K562 (cell line): ENCODE measurements around the gene CCL20. TPM values are rescaled to one million over a fixed set of nuclear protein-coding genes. Genes with fewer than 3 reads are reported as not detected.

Source experiments
- ATAC-seq: fragments of 200-7000 bp; cut with Tn5 transposase; 3 replicates; pipeline ENCODE4 v1.9.1; 2020; ENCODE audit warnings: moderate library complexity
- BruUV-seq: library from RNA; stranded (reverse); fragments of 400-500 nt; replicated peaks from 2 replicates; lab custom pipeline; 2021; lab: Mats Ljungman, UMichigan
- CTCF ChIA-PET: fragments of 300-600 bp; formaldehyde crosslinking; extraction: SDS; loops from one replicate; lab custom pipeline; 2021; ENCODE audit warnings: low intra/inter-chr PET ratio; lab: Yijun Ruan, JAX
- POLR2A ChIA-PET: fragments of 300-600, 350-650 bp; sonication (Branson Sonifier 250); formaldehyde crosslinking; extraction: SDS; loops from one replicate; lab custom pipeline; 2021; ENCODE audit warnings: antibody characterized with exemption, inconsistent platforms; lab: Yijun Ruan, JAX
- DNase-seq, 4 experiments: peaks; one replicate each; pipeline versions ENCODE4 v3.0.0 to v3.0.0-alpha.2; 2011 to 2018; ENCODE audit warnings: low spot score in 3 of 4, mixed read lengths in 3 of 4; ENCODE audit errors: extremely low read depth in 1 of 4
- FAIRE-seq: peaks from 2 replicates; lab custom pipeline; 2011; peaks lifted over from hg19 to GRCh38; lab: Jason Lieb, UNC
- H2AFZ ChIP-seq: 2 replicates; pipeline ENCODE4 v1.6.0; 2011; ENCODE audit warnings: low read depth, low read length, control low read depth, inconsistent platforms
- H3K27ac ChIP-seq: fragments of 200-600 bp; 3 replicates; pipeline ENCODE4 v1.8.0; 2011; ENCODE audit warnings: low read depth, mild to moderate bottlenecking, control low read depth, inconsistent platforms, low read length, moderate library complexity, mixed read lengths; ENCODE audit errors: extremely low read depth
- H3K27me3 ChIP-seq, 2 experiments: fragments of 300-600 bp in 1 of 2; 2 replicates in 1 of 2; 3 replicates in 1 of 2; pipeline versions ENCODE4 v1.6.0 to v1.8.0; 2011; ENCODE audit warnings: inconsistent platforms in 2 of 2, low read length in 2 of 2, mild to moderate bottlenecking in 1 of 2, mixed read lengths in 1 of 2, moderate library complexity in 1 of 2; ENCODE audit not compliant: control insufficient read depth in 2 of 2, insufficient read depth in 2 of 2
- H3K36me3 ChIP-seq: fragments of 300-600 bp; 3 replicates; pipeline ENCODE4 v1.8.0; 2011; ENCODE audit warnings: mild to moderate bottlenecking, low read length, inconsistent platforms; ENCODE audit not compliant: control insufficient read depth, insufficient read depth
- H3K4me1 ChIP-seq, 2 experiments: fragments of 200-600 bp in 1 of 2; replicated peaks in 1 of 2; 2 replicates in 1 of 2; 3 replicates in 1 of 2; pipeline versions ENCODE4 v1.5.1 to v1.8.0; 2011; ENCODE audit warnings: inconsistent platforms in 2 of 2, low read length in 2 of 2, mild to moderate bottlenecking in 1 of 2, mixed read lengths in 1 of 2, moderate library complexity in 1 of 2; ENCODE audit not compliant: control insufficient read depth in 2 of 2, insufficient read depth in 2 of 2
- H3K4me2 ChIP-seq: 2 replicates; pipeline ENCODE4 v1.6.1; 2011; ENCODE audit warnings: low read length, control low read depth, inconsistent platforms, mixed read lengths; ENCODE audit not compliant: insufficient read depth
- H3K4me3 ChIP-seq: fragments of 200-600 bp; sonication (generic), shearing (Covaris generic); 2 replicates; pipeline ENCODE4 v1.5.1; 2016; ENCODE audit warnings: control low read depth, inconsistent platforms
- H3K79me2 ChIP-seq: fragments of 200-600 bp; 3 replicates; pipeline ENCODE4 v1.8.0; 2011; ENCODE audit warnings: low read length, inconsistent platforms; ENCODE audit not compliant: control insufficient read depth, insufficient read depth
- H3K9ac ChIP-seq, 2 experiments: 2 replicates each; pipeline versions ENCODE4 v1.6.0 to v1.6.1; 2011; ENCODE audit warnings: low read depth in 2 of 2, low read length in 2 of 2, control low read depth in 1 of 2, inconsistent platforms in 1 of 2, mild to moderate bottlenecking in 1 of 2, mixed read lengths in 1 of 2; ENCODE audit not compliant: insufficient read depth in 1 of 2
- H3K9me1 ChIP-seq: one replicate; pipeline ENCODE4 v1.6.0; 2011; ENCODE audit warnings: inconsistent platforms, mild to moderate bottlenecking, low read length, moderate library complexity; ENCODE audit not compliant: control insufficient read depth, insufficient read depth
- H3K9me3 ChIP-seq: replicated peaks from 2 replicates; pipeline ENCODE4 v1.5.1; 2011; ENCODE audit warnings: low read depth, low read length, inconsistent platforms; ENCODE audit not compliant: control insufficient read depth, insufficient read depth
- H4K20me1 ChIP-seq: replicated peaks from 2 replicates; pipeline ENCODE4 v1.6.1; 2011; ENCODE audit warnings: low read length, inconsistent platforms, mixed read lengths; ENCODE audit not compliant: control insufficient read depth, insufficient read depth
- ATF7 ChIP-seq: fragments of 450-650 bp; IDR thresholded peaks from 2 replicates; pipeline ENCODE4 v1.7.1; 2014; ENCODE audit warnings: mild to moderate bottlenecking, moderate library complexity
- CBFB ChIP-seq: sonication (generic); formaldehyde crosslinking; IDR thresholded peaks from 2 replicates; pipeline ENCODE4 v1.4.0; 2020; ENCODE audit warnings: mild to moderate bottlenecking, missing genetic modification reagents
- DDX20 ChIP-seq: fragments of 450-650 bp; IDR thresholded peaks from 2 replicates; pipeline ENCODE4 v1.6.1; 2016; ENCODE audit warnings: missing genetic modification characterization, low read depth, mild to moderate bottlenecking, missing compliant biosample characterization, moderate library complexity
- DIDO1 ChIP-seq: fragments of 450-650 bp; IDR thresholded peaks from 2 replicates; pipeline ENCODE4 v1.6.1; 2016; ENCODE audit warnings: low read depth, missing biosample characterization, missing genetic modification characterization
- E4F1 ChIP-seq: fragments of 250-450 bp; sonication (Bioruptor Pico); IDR thresholded peaks from 2 replicates; pipeline ENCODE4 v1.5.0; 2021; ENCODE audit warnings: mild to moderate bottlenecking, borderline replicate concordance
- GTF2F1 ChIP-seq: IDR thresholded peaks from 2 replicates; pipeline ENCODE4 v1.6.1; 2011; ENCODE audit warnings: low read depth, low read length, improper control_type of control experiment
- HIVEP1 ChIP-seq: fragments of 250-450 bp; sonication (Bioruptor Pico); IDR thresholded peaks from 2 replicates; pipeline ENCODE4 v1.4.0; 2020; ENCODE audit warnings: mild to moderate bottlenecking
- ILF3 ChIP-seq: fragments of 450-650 bp; IDR thresholded peaks from 2 replicates; pipeline ENCODE4 v1.6.1; 2018; ENCODE audit warnings: antibody characterized with exemption, mild to moderate bottlenecking, moderate library complexity, borderline replicate concordance
- MNT ChIP-seq, 2 experiments: fragments of 450-650 bp; conservative IDR thresholded peaks; 2 replicates each; pipeline ENCODE4 v1.6.1; 2017; ENCODE audit warnings: mild to moderate bottlenecking in 2 of 2, moderate library complexity in 2 of 2
- MYC ChIP-seq, 2 experiments: fragments of 250-450 bp in 1 of 2; sonication (Bioruptor Pico) in 1 of 2; IDR thresholded peaks; 2 replicates each; pipeline versions ENCODE4 v1.5.1 to v1.6.1; 2012 to 2021; ENCODE audit warnings: low read depth in 2 of 2, borderline replicate concordance in 1 of 2, improper control_type of control experiment in 1 of 2, low read length in 1 of 2, mild to moderate bottlenecking in 1 of 2, moderate library complexity in 1 of 2
- NBN ChIP-seq: fragments of 450-650 bp; IDR thresholded peaks from 2 replicates; pipeline ENCODE4 v1.6.1; 2016; ENCODE audit warnings: low read depth, mild to moderate bottlenecking
- PATZ1 ChIP-seq: fragments of 250-450 bp; sonication (Bioruptor Pico); IDR thresholded peaks from 2 replicates; pipeline ENCODE4 v1.5.0; 2020; ENCODE audit warnings: mild to moderate bottlenecking, borderline replicate concordance
- PHF20 ChIP-seq: fragments of 450-650 bp; IDR thresholded peaks from 2 replicates; pipeline ENCODE4 v1.6.1; 2018; ENCODE audit not compliant: partially characterized antibody
- POLR2A ChIP-seq: fragments of 450-650 bp; conservative IDR thresholded peaks from 2 replicates; pipeline ENCODE4 v1.6.1; 2016
- PRMT5 ChIP-seq: sonication (generic); formaldehyde crosslinking; IDR thresholded peaks from 2 replicates; pipeline ENCODE4 v1.5.0; 2020; ENCODE audit warnings: missing genetic modification reagents
- SRSF1 ChIP-seq: fragments of 200-400 bp; formaldehyde crosslinking; IDR thresholded peaks from 2 replicates; pipeline ENCODE4 v1.6.1; 2017; ENCODE audit warnings: mild to moderate bottlenecking, low read depth, low read length, moderate library complexity
- WGBS: fragments of 100-300 bp; shearing (Covaris generic); methylation state at CpG from one replicate; pipeline ENCODE4 v1.1.6; 2016; ENCODE audit warnings: low coverage, mixed read lengths; ENCODE audit not compliant: insufficient coverage; ENCODE audit errors: missing lambda C conversion rate; 5-methylcytosine and 5-hydroxymethylcytosine counted together
- in situ Hi-C: fragments of 300-500 bp; cut with MboI; formaldehyde crosslinking; loops from 4 replicates; pipeline ENCODE4 v1.15.0; 2018; ENCODE audit warnings: inconsistent platforms, mixed read lengths
- intact Hi-C: fragments of 100-400 bp; cut with micrococcal nuclease; formaldehyde crosslinking; loops from 2 replicates; pipeline ENCODE4 v1.14.2; 2022
- polyA plus RNA-seq, 8 experiments: library from polyadenylated mRNA; depleted of rRNA in 4 of 8; stranded (reverse) in 5 of 8; unstranded in 3 of 8; fragments of >200 nt; fragmentation: Nextera tagmentation in 2 of 8; fragmentation: Illumina TruSeq in 1 of 8; extraction: Ambion mirVana in 2 of 8; extraction: Trizol in 1 of 8; gene quantifications; 2 replicates each; pipeline versions ENCODE4 v1.2.1 to v1.2.3, GENCODE V29; 2011 to 2014; ENCODE audit warnings: inconsistent platforms in 1 of 8, missing spikeins in 1 of 8
- total RNA-seq, 7 experiments: library from RNA; depleted of rRNA in 6 of 7; stranded (reverse); fragments of >200 nt in 6 of 7; fragmentation: Illumina TruSeq in 2 of 7; extraction: Trizol in 2 of 7; gene quantifications; 2 replicates each; pipeline versions ENCODE4 v1.2.1 to v1.2.3, GENCODE V29; 2011 to 2021; ENCODE audit warnings: low replicate concordance in 1 of 7

CCL20 gene
- total and polyA plus RNA-seq, 9 of the 15 experiments (the other 6 are each of a cell fraction or from before 2014, with no cell fraction given), result 0.29 TPM; not detected in 8

GRCh38 chr2:227826019-227826521 lies 12.4 kb downstream of the CCL20 start (continued):
- no peak for TF ChIP-seq E4F1 (CRISPR knock-in tag)
- TF ChIP-seq, all 486 proteins: peak for 0

GRCh38 chr2:227826563-227826962 lies 12.9 kb downstream of the CCL20 start:
- Histone ChIP-seq H3K4me2 (no peak overlapping the region), H4K20me1 (no peaks in the 10 kb centered on the region), H2AFZ (no peak overlapping the region), H3K9me1 (no peaks in the 10 kb centered on the region), H3K4me1 (no peaks in the 10 kb centered on the region), H3K4me3 (no peak overlapping the region), H3K27me3 (no peaks in the 10 kb centered on the region), H3K79me2 (no peaks in the 10 kb centered on the region), H3K9ac (no peak overlapping the region), H3K9me3 (no peaks in the 10 kb centered on the region), H3K36me3 (no peaks in the 10 kb centered on the region), H3K27ac (no peak overlapping the region)
- intact Hi-C loops, result no loop called here
- CTCF ChIA-PET, result no interaction called here
- 0% methylated on average over 2 of the region's 2 CpGs for WGBS
- no peak for FAIRE-seq
- no peak for DNase-seq
- TF ChIP-seq MNT (conservative IDR thresholded peaks at IDR 0.05) (no peak), ILF3 (no peak), DDX20 (no peak), SRSF1 (no peak), DIDO1 (tag) (no peak), NBN (no peak), MYC (IDR thresholded peaks at IDR 0.05; ENCODE audit: low read depth, low read length) (no peak), MYC (CRISPR knock-in tag; IDR thresholded peaks at IDR 0.05; ENCODE audit: borderline replicate concordance, low read depth) (no peak), CBFB (CRISPR knock-in tag) (no peak), HIVEP1 (no peak), POLR2A (no peak), ATF7 (no peak), PRMT5 (no peak), GTF2F1 (no peak), PHF20 (no peak), PATZ1 (CRISPR knock-in tag) (no peak)
- in situ Hi-C loops, result no loop called here
- no peak for ATAC-seq
- no TSS peak for BruUV-seq
- POLR2A ChIA-PET, result no interaction called here
